Spleen (tissue), 7 donors: ENCODE measurements around the gene MYL6B.

Source experiments
- POLR2A ChIP-seq, 3 donors: fragments of 450-650 bp; IDR thresholded peaks; one replicate each; pipeline ENCODE4 v1.5.1; 2017; ENCODE audit warnings: antibody characterized with exemption in 3 of 3, mild to moderate bottlenecking in 1 of 3
- TF ChIP-seq, protein P1 (sequence below), 11 experiments: fragments of 200-600 bp in 7 of 11; fragments of 450-650 bp in 4 of 11; sonication (generic) in 4 of 11; IDR thresholded peaks in 8 of 11; conservative IDR thresholded peaks in 3 of 11; 1 replicate in 7 of 11; 2 replicates in 4 of 11; pipeline versions ENCODE4 v1.4.0 to v1.8.0; 2016 to 2021; ENCODE audit warnings: antibody characterized with exemption in 11 of 11, inconsistent platforms in 4 of 11, mild to moderate bottlenecking in 1 of 11
- donor health status: DM: no; HTN: no; CAD: no; lungs with moderate emphysema.
- donor health status: DM: no; HTN: no; CAD: no.
- donor health status: DM: no; HTN: no; CAD: no.

DNA sequence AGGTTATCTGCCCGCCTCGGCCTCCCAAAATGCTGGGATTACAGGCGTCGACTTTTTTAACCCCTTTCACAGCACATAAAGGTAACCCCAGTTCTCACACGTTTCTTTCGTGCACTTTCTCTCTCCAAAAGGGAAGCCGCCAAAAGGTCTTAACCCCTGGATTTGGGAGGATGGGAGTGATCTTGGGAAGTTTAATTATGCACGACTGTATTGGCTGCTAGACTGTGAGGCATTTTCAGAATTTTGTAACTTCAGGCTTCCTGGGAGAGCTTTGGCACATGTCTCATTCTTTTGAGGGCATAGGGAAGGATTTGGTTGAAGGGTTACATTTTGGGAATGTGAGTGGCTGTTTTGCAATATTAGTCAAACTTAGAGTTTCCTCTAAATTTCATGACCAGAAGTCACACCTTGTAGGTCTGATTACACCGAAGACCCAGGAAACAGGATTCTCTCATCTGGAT, 38.3 kb downstream of the MYL6B start:
- TF ChIP-seq POLR2A (IDR thresholded peaks at IDR 0.05) = no peak
- TF ChIP-seq, protein P1, sequence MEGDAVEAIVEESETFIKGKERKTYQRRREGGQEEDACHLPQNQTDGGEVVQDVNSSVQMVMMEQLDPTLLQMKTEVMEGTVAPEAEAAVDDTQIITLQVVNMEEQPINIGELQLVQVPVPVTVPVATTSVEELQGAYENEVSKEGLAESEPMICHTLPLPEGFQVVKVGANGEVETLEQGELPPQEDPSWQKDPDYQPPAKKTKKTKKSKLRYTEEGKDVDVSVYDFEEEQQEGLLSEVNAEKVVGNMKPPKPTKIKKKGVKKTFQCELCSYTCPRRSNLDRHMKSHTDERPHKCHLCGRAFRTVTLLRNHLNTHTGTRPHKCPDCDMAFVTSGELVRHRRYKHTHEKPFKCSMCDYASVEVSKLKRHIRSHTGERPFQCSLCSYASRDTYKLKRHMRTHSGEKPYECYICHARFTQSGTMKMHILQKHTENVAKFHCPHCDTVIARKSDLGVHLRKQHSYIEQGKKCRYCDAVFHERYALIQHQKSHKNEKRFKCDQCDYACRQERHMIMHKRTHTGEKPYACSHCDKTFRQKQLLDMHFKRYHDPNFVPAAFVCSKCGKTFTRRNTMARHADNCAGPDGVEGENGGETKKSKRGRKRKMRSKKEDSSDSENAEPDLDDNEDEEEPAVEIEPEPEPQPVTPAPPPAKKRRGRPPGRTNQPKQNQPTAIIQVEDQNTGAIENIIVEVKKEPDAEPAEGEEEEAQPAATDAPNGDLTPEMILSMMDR (IDR thresholded peaks at IDR 0.05 in 8 of 11, conservative IDR thresholded peaks at IDR 0.05 in 3 of 11) = no peak
